ENCODE measurements around the gene KLRC4. TPM values are rescaled to one million over a fixed set of nuclear protein-coding genes. Genes with fewer than 3 reads are reported as not detected.
A peak's percentile ranks its signal among the peaks of the same experiment; 100 is the strongest.
"Not testable (repeated sequence)": the region's sequence is repeated elsewhere in the genome, so short reads cannot be mapped to it uniquely, and the experiment has no call there.

Gene KLRC4
- total RNA-seq, 5 donors from 2014 or later (not counting 1 experiment from before 2014, with no cell fraction given): 7.1 to 27.1 (median 17.3) TPM

DNA sequence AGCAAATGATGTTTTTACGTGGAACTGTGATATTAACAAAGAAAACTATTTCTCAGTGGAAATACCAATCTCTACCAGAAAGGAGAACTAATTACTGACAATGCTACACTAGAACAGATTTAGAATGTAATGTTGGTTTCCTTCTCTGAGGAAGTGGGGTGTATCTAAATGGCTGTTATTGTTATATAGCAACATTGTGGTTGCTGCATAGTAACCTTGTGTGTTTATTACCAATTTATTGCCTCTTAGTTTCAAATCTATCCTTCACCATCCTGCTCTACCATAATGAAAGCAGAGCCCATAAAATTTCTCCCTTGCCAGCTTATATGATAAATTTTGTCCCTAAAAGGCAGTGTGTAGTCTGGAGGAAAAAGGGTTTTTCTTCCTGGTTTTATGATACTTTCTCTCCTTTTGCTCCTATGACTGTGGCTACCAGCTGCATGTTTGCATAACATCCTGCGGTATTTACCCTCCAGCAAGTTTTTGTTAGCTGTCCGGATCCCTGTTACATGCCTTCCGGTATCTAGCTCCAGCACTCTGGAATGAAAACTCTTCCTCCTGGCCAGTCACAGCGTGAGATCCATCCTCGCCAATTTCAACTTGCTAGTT, 14.1 kb downstream of the KLRC4 start:
- Histone ChIP-seq H3K4me3 (ENCODE audit: control insufficient read depth in 1 of 2, extremely low read depth in 1 of 2, low read length in 1 of 2) (peak overlapping the region in 1 of 2 donors; percentile 10), H3K4me1 (ENCODE audit: control insufficient read depth in 1 of 2, extremely low read depth in 1 of 2, insufficient read depth in 2 of 2, low read length in 2 of 2) (peaks cover 21 to 29% of the 10 kb centered on the region in 2 experiments)
- CTCF ChIA-PET: interaction anchor here in 1 of 2 donors (1.7 kb wide), 1 partner anchor 29 kb away, joined by 6 read pairs; no protein-coding TSS in a partner anchor

DNA sequence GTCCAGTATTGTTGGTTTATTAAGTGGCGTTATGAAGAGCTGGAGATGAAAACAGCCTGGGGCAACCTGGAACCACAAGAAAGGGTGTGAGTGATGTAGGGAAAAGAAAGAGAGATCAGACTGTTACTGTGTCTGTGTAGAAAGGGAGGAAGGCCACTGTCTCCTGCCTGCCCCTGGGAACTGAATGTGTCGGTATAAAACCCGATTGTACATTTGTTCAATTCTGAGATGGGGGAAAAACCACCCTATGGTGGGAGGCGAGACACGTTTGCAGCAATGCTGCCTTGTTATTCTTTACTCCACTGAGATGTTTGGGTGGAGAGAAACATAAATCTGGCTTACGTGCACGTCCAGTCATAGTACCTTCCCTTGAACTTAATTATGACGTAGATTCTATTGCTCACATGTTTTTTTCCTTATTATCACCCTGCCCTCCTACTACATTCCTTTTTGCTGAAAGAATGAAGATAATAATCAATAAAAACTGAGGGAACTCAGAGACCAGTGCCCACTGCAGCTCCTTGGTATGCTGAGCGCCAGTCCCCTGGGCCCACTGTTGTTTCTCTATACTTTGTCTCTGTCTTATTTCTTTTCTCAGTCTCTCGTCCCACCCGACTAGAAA, 14.9 kb downstream of the KLRC4 start:
- not testable (repeated sequence) for H3K9me3 ChIP-seq; H3K27me3 ChIP-seq (replicated peaks in 1 of 2; ENCODE audit: control insufficient read depth in 2 of 2, extremely low read depth in 1 of 2, insufficient read depth in 2 of 2, low read length in 1 of 2); H3K36me3 Mint-ChIP-seq; H3K36me3 ChIP-seq (ENCODE audit: control insufficient read depth in 2 of 2, extremely low read depth in 1 of 2, insufficient read depth in 1 of 2, low read length in 1 of 2); H3K9me3 Mint-ChIP-seq; H3K4me3 ChIP-seq (ENCODE audit: control insufficient read depth in 1 of 2, extremely low read depth in 1 of 2, low read length in 1 of 2)
- Histone ChIP-seq H3K27ac (ENCODE audit: low read length) (peak overlapping the region; percentile 93), H3K4me1 (ENCODE audit: control insufficient read depth in 1 of 2, extremely low read depth in 1 of 2, insufficient read depth in 2 of 2, low read length in 2 of 2) (peaks cover 21 to 31% of the 10 kb centered on the region in 2 experiments)
- H3K4me3 Mint-ChIP-seq: peak overlapping the region in 2 of 3 donors; percentile 34 to 46
- peaks cover 20 to 50% (median 40%) of the 10 kb centered on the region in 3 donors for H3K4me1 Mint-ChIP-seq
- ChIA-PET POLR2A (interaction anchor here (0.6 to 1.3 kb wide), 3 partner anchors 21 to 160 kb away, joined by 3 to 9 read pairs (median 7); no protein-coding TSS in a partner anchor), CTCF (interaction anchor here in 1 of 2 donors (1.0 to 1.7 kb wide), 2 partner anchors 28 to 219 kb away, joined by 5 to 6 read pairs; partner anchors contain the start of gene MAGOHB)
- H3K27ac Mint-ChIP-seq: peak overlapping the region; percentile 75 to 94
- ATAC-seq (replicated peaks in 1 of 4) (peak; percentile 11 to 64 (median 30)), DNase-seq (peak in 30 of 35 experiments; percentile 19 to 80 (median 47))
- peaks cover 5 to 11% of the 10 kb centered on the region in 2 donors for H3K27me3 Mint-ChIP-seq
- 0% methylated on average over 1 of the region's 11 CpGs for WGBS (ENCODE audit: insufficient coverage)

More for the DNA sequence above, 14.1 kb downstream of the KLRC4 start:
- Mint-ChIP-seq H3K36me3 (no peaks in the 10 kb centered on the region), H3K9me3 (no peaks in the 10 kb centered on the region), H3K4me1 (peaks cover 19 to 48% (median 36%) of the 10 kb centered on the region in 3 donors), H3K4me3 (peak overlapping the region; percentile 25 to 46 (median 34)), H3K27ac (peak overlapping the region; percentile 75 to 94), H3K27me3 (peaks cover 5 to 17% of the 10 kb centered on the region in 2 donors)
- H3K9me3 ChIP-seq: no peaks in the 10 kb centered on the region
- WGBS (ENCODE audit: insufficient coverage): 60% methylated on average over 3 of the region's 6 CpGs
- peak; percentile 67 to 79 (median 74) for ATAC-seq (replicated peaks in 1 of 4)
- POLR2A ChIA-PET: interaction anchor here in 1 of 2 donors (0.6 to 1.3 kb wide), 3 partner anchors 9 to 159 kb away, joined by 3 to 7 read pairs (median 3); no protein-coding TSS in a partner anchor
- H3K27me3 ChIP-seq (replicated peaks in 1 of 2; ENCODE audit: control insufficient read depth in 2 of 2, extremely low read depth in 1 of 2, insufficient read depth in 2 of 2, low read length in 1 of 2): no peaks in the 10 kb centered on the region
- peak in 3 of 35 experiments; percentile 16 to 71 (median 36) for DNase-seq
- no peaks in the 10 kb centered on the region for H3K36me3 ChIP-seq (ENCODE audit: control insufficient read depth in 2 of 2, extremely low read depth in 1 of 2, insufficient read depth in 1 of 2, low read length in 1 of 2)
- H3K27ac ChIP-seq (ENCODE audit: low read length): peak overlapping the region; percentile 93

DNA sequence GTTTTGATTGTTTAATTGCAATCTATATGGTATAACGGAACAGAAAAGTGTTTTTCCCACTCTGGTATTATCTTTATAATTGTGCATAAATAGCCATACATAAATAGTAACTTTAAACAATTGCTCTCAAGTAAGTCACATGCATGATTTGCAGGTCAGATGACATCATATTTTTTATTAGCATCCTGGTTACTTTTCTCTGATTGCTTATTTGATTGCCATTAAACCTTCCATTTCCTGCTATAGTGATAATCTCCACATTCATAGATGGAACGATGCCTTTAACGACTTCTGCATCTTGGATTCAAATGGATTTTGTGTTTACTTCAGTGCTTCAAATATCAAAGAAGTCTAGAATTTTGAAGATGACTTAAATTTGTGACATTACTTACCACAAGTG, 16.3 kb downstream of the KLRC4 start:
- no CpG with 5 or more reads among the region's 3 CpGs for WGBS (ENCODE audit: insufficient coverage)
- peaks cover 21 to 37% of the 10 kb centered on the region in 2 experiments for H3K4me1 ChIP-seq (ENCODE audit: control insufficient read depth in 1 of 2, extremely low read depth in 1 of 2, insufficient read depth in 2 of 2, low read length in 2 of 2)
- Mint-ChIP-seq H3K27me3 (peaks cover 8 to 15% of the 10 kb centered on the region in 2 donors), H3K9me3 (no peaks in the 10 kb centered on the region), H3K4me3 (no peak overlapping the region), H3K36me3 (peaks cover 3% of the 10 kb centered on the region), H3K4me1 (peaks cover 20 to 50% (median 41%) of the 10 kb centered on the region in 3 donors), H3K27ac (peak overlapping the region; percentile 50 to 83)
- H3K36me3 ChIP-seq (ENCODE audit: control insufficient read depth in 2 of 2, extremely low read depth in 1 of 2, insufficient read depth in 1 of 2, low read length in 1 of 2): no peaks in the 10 kb centered on the region
- no peaks in the 10 kb centered on the region for H3K27me3 ChIP-seq (replicated peaks in 1 of 2; ENCODE audit: control insufficient read depth in 2 of 2, extremely low read depth in 1 of 2, insufficient read depth in 2 of 2, low read length in 1 of 2)
- no peak overlapping the region for H3K4me3 ChIP-seq (ENCODE audit: control insufficient read depth in 1 of 2, extremely low read depth in 1 of 2, low read length in 1 of 2)
- H3K27ac ChIP-seq (ENCODE audit: low read length): peak overlapping the region; percentile 93
- ChIA-PET POLR2A (interaction anchor here (0.6 to 1.5 kb wide), 2 partner anchors 179 to 180 kb away, joined by 3 to 5 read pairs; partner anchors contain the start of gene GABARAPL1 (in 1 of the 2)), CTCF (interaction anchor here (0.5 to 1.0 kb wide), 3 partner anchors 16 to 581 kb away, joined by 3 to 5 read pairs (median 5); partner anchors contain the start of genes KLRC4 (in 1 of the 2) and MAGOHB (in 1 of the 2))
- ATAC-seq (replicated peaks in 1 of 4) (no peak), DNase-seq (no peak)
- H3K9me3 ChIP-seq: no peaks in the 10 kb centered on the region

DNA sequence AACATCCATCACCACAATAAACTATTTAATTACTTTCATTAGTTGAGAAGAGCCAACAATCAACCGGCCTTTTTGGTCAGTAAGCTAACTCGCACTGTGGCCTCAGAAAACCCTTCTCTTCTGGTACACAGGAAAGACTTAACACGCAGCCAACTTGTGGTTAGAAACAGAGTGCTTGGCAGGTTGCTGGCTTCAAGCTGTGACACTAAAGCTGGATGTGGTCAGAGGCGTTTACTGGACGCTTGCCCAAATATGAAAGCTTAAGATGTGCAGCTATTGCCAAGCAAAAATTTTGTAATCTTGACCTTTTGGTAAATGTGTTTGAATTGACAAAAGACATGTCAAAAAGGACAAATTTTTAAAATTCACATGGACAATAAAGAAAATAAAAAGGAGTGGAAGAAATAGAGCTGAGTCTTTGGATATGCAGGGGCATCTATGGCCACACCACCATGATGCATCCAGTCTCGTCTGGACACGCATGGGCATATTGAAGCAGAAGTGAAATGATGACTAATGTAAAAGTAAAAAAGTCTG, 17.1 kb downstream of the KLRC4 start:
- CTCF ChIA-PET: interaction anchor here in 1 of 2 donors (0.9 to 1.4 kb wide), 3 partner anchors 10 to 84 kb away, joined by 3 read pairs; partner anchors contain the start of gene KLRC4
- Histone ChIP-seq H3K27ac (ENCODE audit: low read length) (peak overlapping the region; percentile 68), H3K4me1 (ENCODE audit: control insufficient read depth in 1 of 2, extremely low read depth in 1 of 2, insufficient read depth in 2 of 2, low read length in 2 of 2) (peaks cover 21 to 37% of the 10 kb centered on the region in 2 experiments), H3K4me3 (ENCODE audit: control insufficient read depth in 1 of 2, extremely low read depth in 1 of 2, low read length in 1 of 2) (no peak overlapping the region), H3K27me3 (replicated peaks in 1 of 2; ENCODE audit: control insufficient read depth in 2 of 2, extremely low read depth in 1 of 2, insufficient read depth in 2 of 2, low read length in 1 of 2) (no peaks in the 10 kb centered on the region), H3K9me3 (no peaks in the 10 kb centered on the region), H3K36me3 (ENCODE audit: control insufficient read depth in 2 of 2, extremely low read depth in 1 of 2, insufficient read depth in 1 of 2, low read length in 1 of 2) (no peaks in the 10 kb centered on the region)
- POLR2A ChIA-PET: interaction anchor here (0.6 to 1.5 kb wide), 2 partner anchors 178 to 180 kb away, joined by 3 to 5 read pairs; partner anchors contain the start of gene GABARAPL1 (in 1 of the 2)
- ATAC-seq (replicated peaks in 1 of 4) (peak in 2 of 4 experiments; percentile 40 to 60), DNase-seq (peak in 6 of 35 experiments; percentile 21 to 66 (median 36))
- WGBS (ENCODE audit: insufficient coverage): 27% methylated on average over 2 of the region's 7 CpGs
- Mint-ChIP-seq H3K27ac (peak overlapping the region; percentile 77 to 83), H3K9me3 (no peaks in the 10 kb centered on the region), H3K4me1 (peaks cover 20 to 44% (median 36%) of the 10 kb centered on the region in 3 donors), H3K27me3 (peaks cover 8 to 11% of the 10 kb centered on the region in 2 donors), H3K4me3 (peak overlapping the region in 2 of 3 donors; percentile 27 to 51), H3K36me3 (peaks cover 3% of the 10 kb centered on the region)

DNA sequence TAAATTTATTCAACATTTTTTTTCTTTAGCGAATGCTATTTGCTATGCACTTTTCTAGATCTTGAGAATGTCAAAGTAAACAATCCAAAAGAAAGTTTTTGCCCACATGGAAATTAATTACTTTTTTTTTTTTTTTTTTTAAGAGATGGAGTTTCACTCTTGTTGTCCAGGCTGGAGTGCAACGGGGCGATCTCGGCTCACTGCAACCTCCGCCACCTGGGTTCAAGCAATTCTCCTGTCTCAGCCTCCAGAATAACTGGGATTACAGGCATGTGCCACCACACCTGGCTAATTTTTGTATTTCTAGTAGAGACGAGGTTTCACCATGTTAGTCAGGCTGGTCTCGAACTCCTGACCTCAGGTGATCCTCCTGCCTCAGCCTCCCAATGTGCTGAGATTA, 18.6 kb downstream of the KLRC4 start:
- H3K27me3 Mint-ChIP-seq: peaks cover 8 to 12% of the 10 kb centered on the region in 2 donors
- Histone ChIP-seq H3K4me1 (ENCODE audit: control insufficient read depth in 1 of 2, extremely low read depth in 1 of 2, insufficient read depth in 2 of 2, low read length in 2 of 2) (peaks cover 17 to 35% of the 10 kb centered on the region in 2 experiments), H3K27ac (ENCODE audit: low read length) (peak overlapping the region; percentile 68)
- not testable (repeated sequence) for H3K9me3 ChIP-seq; H3K4me3 Mint-ChIP-seq; ATAC-seq (replicated peaks in 1 of 4); H3K36me3 ChIP-seq (ENCODE audit: control insufficient read depth in 2 of 2, extremely low read depth in 1 of 2, insufficient read depth in 1 of 2, low read length in 1 of 2); H3K4me3 ChIP-seq (ENCODE audit: control insufficient read depth in 1 of 2, extremely low read depth in 1 of 2, low read length in 1 of 2); H3K36me3 Mint-ChIP-seq; H3K27me3 ChIP-seq (replicated peaks in 1 of 2; ENCODE audit: control insufficient read depth in 2 of 2, extremely low read depth in 1 of 2, insufficient read depth in 2 of 2, low read length in 1 of 2); H3K9me3 Mint-ChIP-seq; DNase-seq
- POLR2A ChIA-PET: interaction anchor here in 1 of 2 donors (0.7 to 1.0 kb wide), 3 partner anchors 17 to 159 kb away, joined by 4 to 13 read pairs (median 5); no protein-coding TSS in a partner anchor
- peak overlapping the region; percentile 66 to 72 for H3K27ac Mint-ChIP-seq
- CTCF ChIA-PET: interaction anchor here (0.6 to 0.9 kb wide), 6 partner anchors 8 to 281 kb away, joined by 3 to 5 read pairs (median 4); no protein-coding TSS in a partner anchor
- peaks cover 20 to 39% (median 33%) of the 10 kb centered on the region in 3 donors for H3K4me1 Mint-ChIP-seq
- 100% methylated on average over 4 of the region's 7 CpGs for WGBS (ENCODE audit: insufficient coverage)
